CD4-positive, alpha-beta T cell treated with Interleukin-12 subunit alpha and Interleukin-12 subunit beta, for 1 hour (primary cell): ENCODE results near the gene MAP6.
A peak's percentile ranks its signal among the peaks of the same experiment; 100 is the strongest.
"Not testable (repeated sequence)": the region's sequence is repeated elsewhere in the genome, so short reads cannot be mapped to it uniquely, and the experiment has no call there.

ENCODE experiments used
- DNase-seq: peaks from one replicate; pipeline ENCODE4 v3.0.0-alpha.2; 2020

Gene MAP6

DNA sequence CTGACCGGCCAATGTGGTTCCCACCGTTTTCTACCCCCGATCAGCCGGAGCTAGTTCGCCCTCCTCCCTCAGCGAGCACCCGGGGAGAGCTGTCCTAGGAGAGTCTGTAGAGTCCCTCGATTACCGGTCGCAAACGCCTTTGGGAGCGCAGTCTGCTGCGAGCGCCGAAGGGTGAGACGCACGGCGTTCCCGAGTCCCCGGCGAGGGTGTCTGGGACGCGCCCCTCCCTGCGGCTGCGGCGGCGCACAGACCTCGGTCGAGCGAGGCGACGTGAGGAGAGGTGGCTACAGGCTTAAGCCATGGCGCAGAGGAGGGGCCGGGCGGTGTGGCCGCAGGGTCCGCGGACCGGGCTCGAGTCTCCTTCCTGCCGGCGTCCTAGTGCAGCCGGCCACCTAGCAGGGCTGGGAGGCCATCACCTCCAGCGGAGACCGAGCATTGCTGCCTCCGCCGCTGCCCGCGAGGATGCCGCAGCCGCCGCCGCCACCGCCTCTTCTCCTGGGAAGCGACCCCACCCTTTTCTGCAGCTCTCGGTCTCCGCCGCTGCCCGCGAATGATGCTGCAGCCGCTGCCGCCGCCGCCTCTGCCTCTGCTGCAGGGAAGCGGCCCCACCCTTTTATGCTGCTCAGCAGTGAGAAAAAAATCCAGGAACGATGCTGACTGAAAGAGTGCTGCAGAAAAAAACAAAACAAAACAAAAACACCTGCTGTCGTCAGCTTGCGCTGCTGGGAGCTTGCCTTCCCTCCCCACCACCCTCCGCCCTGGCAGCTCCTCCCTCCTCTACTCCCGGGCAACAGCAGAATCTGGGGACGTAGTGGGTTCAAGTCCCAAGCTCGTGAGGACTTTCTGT lies at the start of gene MAP6:
TSS of gene MAP6 (minus strand) at position 588 of the 847 bp plus-strand sequence. CDS start 669 bp downstream, outside the sequence.
- no peak for DNase-seq

DNA sequence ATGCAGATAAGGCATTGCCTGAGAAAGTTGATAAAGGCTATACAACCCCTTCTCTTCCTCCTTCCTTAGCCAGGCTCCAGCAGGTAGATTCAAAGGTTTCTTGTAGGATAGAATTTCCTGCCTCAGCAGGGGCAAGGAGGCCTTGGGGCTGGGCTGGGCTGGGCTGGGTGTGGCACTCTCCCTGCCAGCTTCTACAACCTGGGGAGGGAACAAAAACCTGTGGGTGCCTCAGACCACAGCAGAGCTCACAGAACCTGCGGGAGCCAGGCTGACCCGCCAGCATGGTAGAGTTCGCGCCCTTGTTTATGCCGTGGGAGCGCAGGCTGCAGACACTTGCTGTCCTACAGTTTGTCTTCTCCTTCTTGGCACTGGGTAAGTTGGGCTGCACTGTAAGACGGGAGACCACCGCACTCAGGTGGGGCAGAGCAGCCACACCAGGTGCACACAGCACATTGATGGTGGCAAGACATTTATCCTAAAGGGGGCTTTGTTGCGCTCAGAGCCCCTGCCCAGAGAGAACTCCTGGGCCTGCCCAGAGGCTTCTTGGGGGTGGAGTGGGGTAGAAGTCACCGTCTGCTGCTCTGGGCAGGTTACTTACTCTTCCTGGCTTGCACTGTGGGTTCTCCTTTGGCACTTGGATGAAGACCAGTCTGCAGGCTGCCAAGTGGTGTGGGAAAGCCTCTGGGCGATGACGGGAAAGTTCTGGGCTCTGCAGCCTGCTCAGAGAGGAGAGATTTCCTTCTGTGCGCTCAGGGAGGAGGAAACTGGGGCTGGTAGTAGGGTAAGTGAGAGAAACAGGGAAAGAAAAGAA lies 49.0 kb upstream of the MAP6 start, which contains the start of gene MOGAT2:
TSS of gene MOGAT2 (plus strand) at position 231 of the 811 bp plus-strand sequence. CDS start at position 282, 51 bp downstream.
- no peak for DNase-seq

DNA sequence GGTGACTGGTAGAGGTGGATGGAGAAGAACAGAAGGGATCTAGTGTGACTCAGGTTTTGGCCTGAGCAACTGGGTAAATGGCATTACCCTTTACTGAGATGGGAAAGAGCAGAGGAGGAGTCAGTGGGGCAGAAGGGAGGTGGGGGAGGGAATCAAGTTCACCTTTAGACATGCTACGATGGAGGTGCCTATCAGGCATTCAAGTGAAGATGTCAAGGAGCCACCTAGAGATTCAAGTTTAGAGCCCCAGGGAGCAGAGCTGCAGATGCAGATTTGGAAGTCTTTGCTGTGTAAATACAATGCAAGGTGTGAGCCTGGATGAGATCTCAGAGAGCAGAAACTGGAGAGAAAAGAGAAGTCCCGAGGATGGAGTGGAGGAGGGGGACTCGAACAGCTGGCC lies 47.8 kb upstream of the MAP6 start:
- DNase-seq: no peak

DNA sequence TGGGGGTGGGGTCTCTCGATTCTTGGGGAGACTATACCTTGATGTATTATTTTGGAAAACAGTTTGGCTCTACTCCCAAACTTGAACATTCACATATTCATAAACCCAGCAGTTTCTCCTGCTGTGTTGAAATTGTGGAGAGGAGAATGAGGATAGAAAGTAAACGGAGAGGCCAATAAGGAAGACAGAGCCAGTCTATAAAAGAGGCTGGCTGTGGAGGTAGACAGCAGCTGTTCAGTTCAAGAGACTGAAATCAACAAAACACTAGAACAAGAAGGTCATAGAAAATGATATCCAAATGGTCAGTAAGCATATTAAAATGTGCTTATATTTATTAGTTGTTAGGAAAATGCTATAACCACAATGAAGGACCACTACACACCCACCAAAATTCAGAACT lies 46.9 kb upstream of the MAP6 start:
- no peak for DNase-seq

DNA sequence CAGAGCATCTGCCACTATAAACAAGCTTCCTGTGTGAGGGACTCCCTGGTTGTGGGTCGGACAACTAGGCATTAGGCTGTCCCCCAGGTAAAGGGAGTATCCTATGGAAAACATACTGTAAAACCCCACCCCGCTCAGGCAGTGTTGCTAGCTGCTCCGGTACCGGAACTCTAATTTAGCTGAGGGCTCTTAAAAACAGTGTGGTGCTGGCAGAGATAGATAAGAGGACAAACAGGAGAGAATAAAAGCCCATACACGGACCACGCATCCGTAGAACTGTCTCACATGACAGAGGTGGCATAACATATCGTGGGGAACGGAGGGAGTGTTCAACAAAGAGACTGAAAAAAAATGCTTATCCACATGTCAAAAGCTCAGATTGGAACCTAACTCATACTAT lies 45.4 kb upstream of the MAP6 start:
- DNase-seq: no peak

DNA sequence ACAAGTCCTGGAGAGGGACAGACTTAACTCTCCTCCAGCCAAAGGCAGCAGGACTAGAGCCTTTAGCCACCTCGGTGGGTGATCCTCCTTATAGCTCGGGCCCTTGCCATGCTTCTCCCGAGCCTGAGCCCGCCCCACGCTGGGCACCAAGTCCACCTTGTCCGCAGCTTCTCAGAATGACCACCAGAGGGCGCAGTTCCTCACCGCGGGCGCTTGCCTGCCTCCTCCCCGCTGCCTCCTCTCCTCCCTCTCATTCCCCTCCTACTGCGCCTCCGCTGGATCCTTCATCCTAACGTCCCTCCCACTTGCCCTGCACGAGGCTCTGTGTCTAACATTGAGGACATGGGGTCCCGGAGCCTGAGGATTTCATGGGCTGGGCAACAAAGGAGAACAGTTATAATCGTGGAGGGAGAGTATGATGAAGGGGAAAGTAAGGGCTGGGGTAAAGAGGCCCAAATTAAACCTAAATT lies 37.5 kb upstream of the MAP6 start:
- peak; percentile 62 for DNase-seq

DNA sequence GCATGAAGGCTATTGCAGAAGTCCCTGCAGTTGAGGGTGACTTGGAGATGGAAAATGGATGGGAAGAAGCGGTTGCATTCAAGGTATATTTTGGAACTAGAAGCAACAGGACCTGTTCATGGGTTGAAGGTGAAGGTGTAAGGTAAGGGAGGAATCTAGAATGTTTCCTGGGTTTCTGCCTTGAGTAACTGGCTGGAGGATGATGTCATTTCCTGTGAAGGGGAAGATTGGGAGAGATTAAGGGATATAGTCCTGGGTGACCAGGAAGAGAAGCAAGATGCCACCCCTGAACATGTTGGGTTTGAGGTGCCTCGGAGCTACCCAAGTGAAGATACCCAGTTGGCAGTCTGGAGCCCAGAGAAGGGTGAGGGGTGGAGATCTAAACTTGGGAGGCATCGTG lies 36.7 kb upstream of the MAP6 start:
- no peak for DNase-seq

DNA sequence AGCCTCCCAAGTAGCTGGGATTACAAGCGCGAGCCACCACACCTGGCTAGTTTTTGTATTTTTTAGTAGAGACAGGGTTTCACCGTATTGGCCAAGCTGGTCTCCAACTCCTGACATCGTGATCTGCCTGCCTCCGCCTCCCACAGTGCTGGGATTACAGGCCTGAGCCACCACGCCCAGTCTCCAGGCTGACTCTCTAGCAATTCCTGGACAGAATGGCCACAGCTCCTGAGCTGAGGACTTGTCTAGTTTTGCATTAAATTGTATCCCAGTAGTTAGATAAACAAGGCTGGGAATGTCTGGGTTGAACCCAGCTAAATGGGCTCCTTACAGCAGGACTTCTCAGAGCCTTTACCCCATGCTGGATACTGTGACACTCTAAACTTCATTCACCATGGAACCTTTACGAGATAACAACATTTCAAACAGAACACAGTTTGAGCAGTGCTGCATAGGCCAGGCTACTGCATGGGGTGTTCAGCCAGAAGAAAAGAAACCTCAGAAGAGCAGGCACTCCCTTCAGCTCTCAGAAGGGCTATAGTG lies 34.9 kb upstream of the MAP6 start:
- DNase-seq: no peak

DNA sequence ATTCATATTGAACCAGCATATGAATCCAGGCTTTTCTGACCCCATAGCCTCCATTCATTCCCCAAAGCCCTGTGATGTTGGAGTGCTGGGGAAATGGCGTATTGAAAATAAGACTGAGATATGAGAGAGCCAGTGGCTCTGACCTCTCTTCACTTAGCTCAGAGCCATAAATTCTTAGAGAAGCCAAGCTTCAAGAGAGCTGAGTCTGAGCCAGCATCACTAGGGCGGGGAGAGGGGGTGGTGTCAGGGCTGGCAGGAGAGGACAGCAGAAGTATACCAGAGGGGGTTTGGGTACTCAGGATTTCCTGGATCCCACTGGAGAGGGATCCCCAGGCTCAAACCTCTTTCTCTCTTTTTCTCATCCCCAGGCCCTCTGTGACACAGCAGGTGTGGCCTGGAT lies 32.1 kb upstream of the MAP6 start:
- no peak for DNase-seq

DNA sequence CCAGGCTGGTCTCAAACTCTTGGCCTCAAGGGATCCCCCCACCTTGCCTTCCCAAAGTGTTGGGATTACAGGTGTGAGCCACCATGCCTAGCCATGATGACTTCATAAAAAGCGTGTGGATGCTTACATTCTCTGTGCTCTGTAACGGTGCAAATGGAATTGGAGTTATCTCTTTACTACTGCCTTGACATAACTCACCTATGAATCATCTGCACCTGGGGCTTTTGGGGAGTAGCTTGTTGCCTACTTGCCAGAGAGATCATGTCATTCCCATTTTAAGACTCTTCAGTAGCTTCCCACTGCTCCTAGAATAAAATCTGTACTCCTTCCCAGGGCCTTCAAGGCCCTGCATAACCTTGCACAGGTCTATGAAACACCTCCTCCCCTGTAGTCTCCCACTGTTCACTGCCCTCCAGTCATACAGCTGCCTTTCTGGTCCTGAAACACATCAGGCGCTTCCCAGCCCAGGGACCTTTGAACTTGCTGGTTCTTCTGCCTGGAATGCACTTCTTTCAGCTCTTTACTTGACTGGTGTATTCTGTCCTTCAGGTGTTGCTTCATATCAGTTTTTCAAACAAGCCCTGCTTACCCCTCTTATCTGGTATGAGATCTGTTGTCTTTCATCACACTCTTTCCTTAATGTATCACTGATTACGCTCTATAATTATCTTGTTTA lies 29.2 kb upstream of the MAP6 start:
- no peak for DNase-seq

DNA sequence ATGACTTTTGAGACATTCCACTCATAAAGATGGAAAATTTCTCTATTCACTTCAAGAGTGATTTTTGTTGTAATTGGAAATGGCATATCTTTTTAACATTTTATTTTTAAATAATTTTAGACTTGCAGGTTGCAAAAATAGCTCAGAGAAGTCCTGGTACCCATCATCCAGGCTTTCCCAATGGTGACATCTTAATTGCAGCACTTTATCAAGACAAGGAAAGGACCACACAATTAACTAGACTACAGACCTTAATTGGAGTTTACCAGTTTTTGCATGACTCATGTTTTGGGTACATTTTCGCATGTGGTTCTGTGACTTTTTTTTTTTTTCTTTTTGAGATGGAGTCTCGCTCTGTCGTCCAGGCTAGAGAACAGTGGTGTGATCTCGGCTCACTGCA lies 23.0 kb upstream of the MAP6 start:
- DNase-seq: no peak

DNA sequence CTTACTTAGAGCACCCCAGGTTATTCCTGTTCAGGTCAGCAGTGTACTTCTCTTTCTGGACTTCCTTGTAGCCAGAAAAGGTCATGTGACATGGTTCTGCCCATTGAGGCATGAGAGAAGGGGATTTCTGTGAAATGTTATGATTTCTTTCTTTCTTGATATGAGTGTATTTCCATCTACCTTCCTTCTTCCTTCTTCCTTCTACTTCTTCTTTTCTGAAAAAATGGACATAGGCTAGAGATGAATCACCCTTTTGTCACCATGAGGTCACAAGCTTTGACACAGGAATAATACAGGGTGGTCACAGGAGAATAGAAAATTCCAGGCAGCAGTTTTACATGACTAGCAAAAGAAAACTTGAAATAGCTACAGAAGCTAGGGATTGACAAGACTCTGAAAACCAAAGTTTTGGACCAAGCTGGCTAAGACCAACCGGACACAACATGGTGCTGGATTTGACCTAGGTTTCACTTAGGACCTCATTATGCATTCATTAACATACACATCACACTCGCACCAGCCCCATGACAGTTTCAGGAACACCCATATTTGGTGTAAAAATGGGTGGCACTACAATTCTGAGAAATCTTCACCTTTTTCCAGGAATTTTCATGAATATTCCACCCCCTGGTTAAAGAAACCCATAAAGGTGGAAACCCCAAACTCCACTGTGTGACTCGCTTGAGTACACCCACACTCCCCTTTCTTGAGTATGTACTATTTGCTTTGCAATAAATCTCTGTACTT lies 21.2 kb upstream of the MAP6 start:
- no peak for DNase-seq

DNA sequence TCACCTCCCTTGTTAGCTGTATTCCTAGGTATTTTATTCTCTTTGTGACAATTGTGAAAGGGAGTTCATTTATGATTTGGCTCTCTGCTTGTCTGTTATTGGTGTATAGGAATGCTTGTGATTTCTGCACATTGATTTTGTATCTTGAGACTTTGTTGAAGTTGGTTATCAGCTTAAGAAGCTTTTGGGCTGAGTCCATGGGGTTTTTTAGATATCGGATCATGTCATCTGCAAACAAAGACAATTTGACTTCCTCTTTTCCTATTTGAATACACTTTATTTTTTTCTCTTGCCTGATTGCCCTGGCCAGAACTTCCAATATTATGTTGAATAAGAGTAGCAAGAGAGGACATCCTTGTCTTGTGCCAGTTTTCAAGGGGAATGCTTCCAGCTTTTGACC lies 15.0 kb upstream of the MAP6 start:
- DNase-seq: not testable (repeated sequence)

DNA sequence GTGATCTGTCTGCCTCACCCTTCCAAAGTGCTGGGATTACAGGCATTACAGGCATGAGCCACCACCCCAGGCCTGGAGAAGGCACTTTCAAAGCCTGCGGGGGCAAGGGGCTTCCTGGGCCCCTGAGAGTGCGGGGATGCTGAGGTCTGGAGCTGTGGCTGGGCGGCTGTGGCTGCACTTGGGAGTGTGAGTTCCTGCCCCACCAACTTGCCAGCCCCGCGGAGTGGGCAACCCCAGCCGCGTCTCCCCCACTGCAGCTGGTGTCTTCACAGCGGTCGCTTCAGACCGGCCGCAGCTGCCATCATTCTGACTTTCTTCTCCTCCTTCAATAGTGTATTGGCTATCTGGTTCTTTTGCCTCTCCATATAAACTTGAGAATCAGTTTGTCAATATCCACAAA lies 10.7 kb upstream of the MAP6 start:
- DNase-seq: no peak

DNA sequence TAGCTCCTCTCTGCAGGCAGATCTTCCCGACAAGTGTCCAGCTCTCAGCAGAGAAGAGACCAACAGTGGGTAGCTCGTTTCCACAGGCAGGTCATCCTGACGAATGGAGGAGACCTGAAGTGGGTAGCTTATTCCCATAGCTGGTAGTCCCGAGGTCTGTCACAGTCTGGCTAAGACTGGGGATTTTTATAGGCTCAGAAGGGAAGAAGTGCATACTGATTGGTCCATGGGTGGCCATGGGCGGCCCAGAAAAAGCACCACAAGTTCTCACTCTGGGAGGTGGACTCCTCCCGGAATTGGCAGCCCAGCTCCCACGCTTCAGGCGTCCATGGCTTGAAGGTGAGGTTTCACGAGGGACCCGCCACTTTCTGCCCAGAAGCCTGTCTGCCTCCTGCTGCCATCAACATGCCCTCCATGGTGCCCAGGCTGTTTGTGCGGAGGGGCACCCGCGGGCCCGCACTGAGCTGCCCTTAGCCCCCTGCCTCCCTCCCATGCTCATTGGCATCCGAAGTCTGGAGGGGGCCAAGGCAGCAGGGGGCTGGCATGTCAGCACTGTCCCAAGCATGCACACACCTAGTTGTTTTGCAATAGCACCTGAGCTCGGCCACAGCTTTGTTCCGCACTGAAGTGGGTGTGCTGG lies 9.9 kb upstream of the MAP6 start:
- DNase-seq: no peak

DNA sequence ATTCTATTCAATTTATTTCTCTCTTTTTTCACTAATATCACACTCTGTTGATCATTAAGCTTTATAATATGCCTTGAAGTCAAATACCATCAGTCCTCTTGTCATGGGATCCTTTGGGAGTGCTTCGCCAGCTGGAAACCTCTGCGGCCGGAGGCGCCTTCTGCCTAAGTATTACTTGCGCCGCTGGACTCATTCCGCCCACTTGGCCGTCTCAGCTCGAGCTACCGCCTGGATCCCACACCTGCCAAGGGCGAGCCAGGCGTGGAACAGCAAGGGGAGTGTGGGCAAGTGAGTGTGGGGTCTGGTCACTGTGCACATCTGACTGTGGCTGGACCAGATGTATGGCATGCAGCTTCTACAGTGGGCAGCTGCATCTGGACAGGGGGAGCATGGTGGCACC lies 9.1 kb upstream of the MAP6 start:
- no peak for DNase-seq

DNA sequence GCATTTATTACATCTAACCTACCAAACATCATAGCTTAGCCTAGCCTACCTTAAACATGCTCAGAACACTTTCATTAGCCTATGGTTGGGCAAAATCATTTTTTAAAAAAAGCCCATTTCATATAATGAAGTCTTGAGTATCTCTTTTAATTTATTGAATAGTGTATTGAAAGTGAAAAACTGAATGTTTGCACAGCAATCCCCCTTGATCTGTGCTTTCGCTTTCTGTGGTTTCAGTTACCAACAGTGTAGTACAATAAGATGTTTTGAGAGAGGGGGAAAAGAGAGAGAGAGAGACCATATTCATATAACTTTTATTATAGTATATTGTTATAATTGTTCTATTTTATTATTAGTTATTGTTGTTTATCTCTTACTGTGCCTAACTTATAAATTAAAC lies 8.4 kb upstream of the MAP6 start:
- no peak for DNase-seq

DNA sequence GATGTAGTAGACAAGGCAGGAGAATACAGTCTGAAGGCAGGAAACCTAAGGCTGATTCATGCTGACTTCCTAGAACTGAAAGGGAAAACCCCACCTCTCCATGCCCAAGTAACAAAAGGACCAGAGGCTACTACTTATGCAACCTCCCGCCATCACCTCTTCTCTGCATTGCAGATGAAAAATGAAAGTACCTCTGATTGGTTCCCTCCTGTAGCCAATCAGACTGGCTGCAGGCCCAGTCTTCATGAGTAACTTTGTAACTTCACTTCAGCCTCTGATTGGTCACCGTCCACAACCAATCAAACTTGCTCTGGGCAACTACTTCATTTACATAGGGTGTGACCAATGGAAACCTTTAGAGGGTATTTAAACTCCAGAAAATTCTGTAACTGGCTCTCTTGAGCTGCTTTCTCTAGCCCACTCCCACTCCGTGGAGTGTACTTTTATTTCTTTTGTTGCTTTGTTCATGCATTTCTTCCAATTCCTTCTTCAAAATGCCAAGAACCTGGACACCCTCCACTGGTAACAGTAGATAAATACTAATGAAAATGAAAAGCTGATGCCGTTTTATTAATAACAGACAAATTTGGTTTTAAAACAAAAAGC lies 5.2 kb upstream of the MAP6 start:
- DNase-seq: no peak

DNA sequence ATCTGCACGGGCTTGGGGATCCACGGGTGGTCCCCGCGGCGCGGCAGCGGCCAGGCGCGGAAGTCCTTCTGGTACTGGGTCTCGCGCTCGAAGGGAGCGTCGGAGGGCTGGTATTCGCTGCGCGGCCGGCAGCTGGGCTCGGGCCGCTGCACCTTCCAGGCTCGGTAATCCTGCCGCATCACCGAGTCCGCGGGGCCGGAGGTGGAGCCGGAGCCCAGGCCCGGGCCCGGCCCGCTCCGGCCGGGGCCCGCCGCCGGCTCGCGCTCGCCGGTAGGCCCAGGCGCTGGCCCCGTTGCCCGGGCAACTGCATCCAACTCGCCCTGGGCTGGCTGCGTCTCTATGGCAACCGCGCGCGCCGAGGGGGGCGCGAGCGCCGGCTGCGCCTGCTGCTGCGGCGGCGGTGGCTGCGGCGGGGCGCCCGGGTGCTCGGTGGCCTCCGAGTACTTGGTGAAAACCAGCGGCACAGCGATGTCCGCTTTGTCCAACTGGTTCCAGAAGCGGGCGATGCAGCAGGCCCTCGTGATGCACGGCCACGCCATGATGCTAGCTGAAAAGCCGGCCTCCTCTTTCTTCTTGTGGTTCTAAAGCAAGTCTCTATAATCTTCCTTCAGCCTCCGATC lies 897 bp downstream of the MAP6 start:
- DNase-seq: no peak

DNA sequence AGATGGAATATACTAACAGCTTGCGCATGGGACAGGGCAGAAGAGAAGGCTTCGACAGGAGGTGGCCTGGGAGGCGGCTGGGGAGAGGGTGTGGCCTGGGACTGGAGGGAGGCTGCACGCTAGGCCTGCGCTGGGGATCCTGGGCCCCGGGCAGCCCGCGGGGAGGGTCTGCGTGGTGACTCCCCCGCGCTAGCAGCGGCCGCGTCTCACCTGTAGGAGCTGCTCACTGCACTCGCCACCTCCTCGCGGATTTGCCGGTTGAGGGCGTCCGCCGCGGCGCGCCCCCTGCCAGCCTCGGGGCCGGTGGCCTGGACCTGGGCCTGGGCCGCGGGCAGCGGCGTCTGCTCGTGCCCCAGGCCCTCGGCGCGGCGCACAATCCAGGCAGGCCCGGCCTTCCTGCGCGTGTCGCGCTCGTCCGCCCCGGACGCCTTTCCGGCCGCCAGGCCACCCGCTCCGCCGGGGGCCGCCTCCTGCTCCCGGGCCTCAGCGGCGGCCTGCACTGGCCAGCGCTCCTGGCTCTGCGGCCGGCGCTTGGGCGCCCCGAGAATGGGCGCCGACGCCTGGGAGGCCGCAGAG lies 1.5 kb downstream of the MAP6 start:
- no peak for DNase-seq

DNA sequence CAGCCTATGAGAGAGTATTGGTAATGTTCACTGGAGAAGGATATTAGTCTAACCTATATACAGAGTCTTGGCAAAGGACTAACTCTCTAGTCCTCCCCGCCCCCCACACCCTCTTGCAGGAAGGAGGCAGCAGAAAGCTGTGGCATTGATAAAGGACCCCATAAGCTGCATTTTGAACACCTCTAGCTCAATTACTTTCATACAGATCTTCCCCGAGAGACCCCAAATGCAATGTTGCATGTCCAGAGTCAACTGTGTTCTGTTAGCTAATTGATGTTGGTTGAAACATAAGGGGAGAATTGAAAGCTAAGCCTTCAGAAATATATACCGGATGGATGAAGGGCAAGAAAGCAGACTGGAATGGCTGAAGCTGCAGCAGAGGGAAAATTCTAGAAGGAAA lies 2.8 kb downstream of the MAP6 start:
- DNase-seq: no peak
